ENCODE results near the gene ARAP2.

Gene ARAP2

DNA sequence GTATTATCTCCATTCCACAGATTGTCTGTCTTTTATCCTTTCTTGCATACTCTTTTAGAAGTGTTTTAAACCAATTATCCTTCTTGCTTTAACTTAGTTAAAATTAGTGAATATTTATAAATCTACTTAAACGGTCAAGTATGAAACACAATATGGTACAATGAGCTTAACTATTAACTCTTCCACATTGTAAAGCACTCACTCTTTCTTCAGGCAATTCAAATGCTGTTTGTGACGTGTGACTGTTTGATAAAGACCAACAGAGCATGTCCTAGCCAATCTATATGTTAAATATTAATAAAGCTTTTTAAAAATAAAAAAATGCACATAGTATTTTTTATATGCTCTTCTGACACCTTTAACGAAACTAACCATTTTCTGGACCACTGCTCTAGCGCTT is 192.7 kb downstream of the ARAP2 start:
- Mint-ChIP-seq H3K27me3 (ENCODE audit: low read depth, poor library complexity) (no peaks in the 10 kb centered on the region), H3K27ac (no peak overlapping the region), H3K9me3 (no peaks in the 10 kb centered on the region), H3K4me1 (no peaks in the 10 kb centered on the region), H3K4me3 (no peak overlapping the region), H3K36me3 (ENCODE audit: low read depth) (no peaks in the 10 kb centered on the region)
- DNase-seq = no peak
- no peak for TF ChIP-seq CTCF (IDR thresholded peaks at IDR 0.05)

- Mint-ChIP-seq H3K4me1 (no peaks in the 10 kb centered on the region), H3K36me3 (ENCODE audit: low read depth) (no peaks in the 10 kb centered on the region), H3K27me3 (ENCODE audit: low read depth, poor library complexity) (no peaks in the 10 kb centered on the region), H3K9me3 (no peaks in the 10 kb centered on the region), H3K27ac (no peak overlapping the region), H3K4me3 (no peak overlapping the region)
- no peak for TF ChIP-seq CTCF (IDR thresholded peaks at IDR 0.05)
- DNase-seq = no peak
These were observed 198.3 kb downstream of the ARAP2 start for GRCh38 chr4:36046026-36046425.

GRCh38 chr4:36043901-36044300 is 200.4 kb downstream of the ARAP2 start:
- Mint-ChIP-seq H3K9me3 (no peaks in the 10 kb centered on the region), H3K27ac (no peak overlapping the region), H3K27me3 (ENCODE audit: low read depth, poor library complexity) (no peaks in the 10 kb centered on the region), H3K4me1 (no peaks in the 10 kb centered on the region), H3K4me3 (no peak overlapping the region), H3K36me3 (ENCODE audit: low read depth) (no peaks in the 10 kb centered on the region)
- TF ChIP-seq CTCF (IDR thresholded peaks at IDR 0.05) = no peak
- DNase-seq = no peak

DNA sequence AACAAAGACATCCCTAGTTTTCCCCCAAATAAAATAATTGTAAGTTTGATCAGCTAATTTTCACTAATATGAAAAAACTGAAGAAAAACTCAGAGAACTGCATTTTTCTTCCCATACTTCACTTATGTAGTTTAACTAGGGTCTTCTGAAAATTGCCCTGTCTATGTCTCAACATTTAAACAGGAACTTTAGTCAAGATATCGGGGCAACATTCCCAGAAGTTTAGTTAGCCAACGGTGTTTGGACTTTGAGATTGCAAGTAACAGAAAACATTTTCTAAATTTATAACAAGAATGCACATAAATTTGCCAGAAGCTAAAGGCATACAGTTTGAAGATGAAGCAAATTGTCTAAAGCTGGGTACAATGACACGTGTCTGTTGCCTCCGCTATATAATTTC is 201.1 kb downstream of the ARAP2 start:
- DNase-seq = no peak
- Mint-ChIP-seq H3K4me3 (no peak overlapping the region), H3K9me3 (no peaks in the 10 kb centered on the region), H3K27ac (no peak overlapping the region), H3K4me1 (no peaks in the 10 kb centered on the region), H3K27me3 (ENCODE audit: low read depth, poor library complexity) (no peaks in the 10 kb centered on the region), H3K36me3 (ENCODE audit: low read depth) (no peaks in the 10 kb centered on the region)
- no peak for TF ChIP-seq CTCF (IDR thresholded peaks at IDR 0.05)

GRCh38 chr4:36042122-36042970 is 202.0 kb downstream of the ARAP2 start:
- Mint-ChIP-seq H3K4me1 (no peaks in the 10 kb centered on the region), H3K27me3 (ENCODE audit: low read depth, poor library complexity) (no peaks in the 10 kb centered on the region), H3K9me3 (no peaks in the 10 kb centered on the region), H3K27ac (no peak overlapping the region), H3K36me3 (ENCODE audit: low read depth) (no peaks in the 10 kb centered on the region), H3K4me3 (no peak overlapping the region)
- no peak for DNase-seq
- no peak for TF ChIP-seq CTCF (IDR thresholded peaks at IDR 0.05)

- TF ChIP-seq CTCF (IDR thresholded peaks at IDR 0.05) = no peak
- Mint-ChIP-seq H3K27ac (no peak overlapping the region), H3K9me3 (no peaks in the 10 kb centered on the region), H3K27me3 (ENCODE audit: low read depth, poor library complexity) (no peaks in the 10 kb centered on the region), H3K4me1 (no peaks in the 10 kb centered on the region), H3K4me3 (no peak overlapping the region), H3K36me3 (ENCODE audit: low read depth) (no peaks in the 10 kb centered on the region)
- no peak for DNase-seq
These were observed 203.0 kb downstream of the ARAP2 start for GRCh38 chr4:36041340-36041739.
